NK-92 (cell line): ENCODE data around the gene CCDC148.

Experiments
- DNase-seq: peaks from one replicate; lab custom pipeline; 2025; ENCODE audit not compliant: unreplicated experiment; lab: John Stamatoyannopoulos, UW

CCDC148 gene

DNA sequence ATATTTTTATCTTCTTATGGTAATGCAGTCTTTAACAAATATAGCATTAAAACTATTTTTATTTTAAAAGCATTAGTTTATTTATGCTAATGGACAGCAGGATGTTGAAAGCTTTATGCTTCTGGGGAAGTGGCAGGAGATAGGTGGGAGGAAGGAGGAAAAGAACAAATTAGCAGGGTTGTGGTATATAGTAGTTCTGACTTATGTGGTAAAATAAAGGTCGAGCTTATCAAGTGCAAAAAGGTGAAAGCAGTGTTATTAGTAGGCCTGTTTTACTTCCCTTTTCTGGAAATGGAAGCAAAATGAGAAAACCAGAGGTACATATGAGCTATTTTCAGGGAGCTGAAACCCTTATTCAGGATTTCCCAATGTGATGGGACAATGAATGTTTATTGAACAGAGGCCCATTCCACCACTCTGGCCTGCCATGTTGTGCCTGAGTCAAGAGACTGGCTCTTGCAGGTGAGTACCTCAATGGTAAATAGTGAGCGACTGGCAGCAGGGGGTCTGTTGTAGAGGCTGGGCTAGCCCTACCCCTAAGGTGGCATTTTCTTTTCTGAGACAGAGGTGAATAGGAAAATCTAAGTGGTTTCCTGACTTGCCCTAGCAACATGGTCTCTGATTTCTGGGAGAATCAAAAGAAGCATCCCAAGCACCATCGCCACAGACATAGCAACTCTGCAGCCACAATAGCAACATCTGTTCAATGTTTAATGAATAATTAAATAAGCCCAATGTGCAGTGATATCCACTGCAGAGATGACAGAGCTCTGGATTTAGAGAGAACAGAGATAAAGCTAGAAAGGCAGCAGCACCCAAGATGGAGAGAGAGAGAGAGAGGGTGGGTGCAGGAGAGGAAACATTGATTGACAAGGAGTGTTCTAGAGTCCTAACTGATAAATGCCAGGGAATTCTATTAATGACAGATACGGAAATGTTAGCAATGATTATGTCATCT lies 235.2 kb downstream of the CCDC148 start:
- DNase-seq: no peak

DNA sequence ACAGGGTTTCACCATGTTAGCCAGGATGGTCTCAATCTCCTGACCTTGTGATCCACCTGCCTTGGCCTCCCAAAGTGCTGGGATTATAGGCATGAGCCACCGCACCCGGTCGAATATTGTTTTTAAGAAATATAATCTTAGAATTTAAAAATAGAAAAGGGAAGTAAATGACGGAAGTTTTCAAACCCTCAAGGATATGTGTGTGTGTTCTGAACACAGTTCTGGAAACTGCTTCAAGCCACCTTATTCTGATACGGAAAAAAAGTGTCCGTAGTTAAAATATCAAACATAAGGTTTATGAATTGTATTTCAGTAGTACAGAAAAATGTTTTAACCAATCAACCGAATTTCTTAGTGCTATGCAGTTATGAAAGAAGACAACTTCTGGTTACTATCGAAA lies 239.0 kb downstream of the CCDC148 start:
- no peak for DNase-seq

DNA sequence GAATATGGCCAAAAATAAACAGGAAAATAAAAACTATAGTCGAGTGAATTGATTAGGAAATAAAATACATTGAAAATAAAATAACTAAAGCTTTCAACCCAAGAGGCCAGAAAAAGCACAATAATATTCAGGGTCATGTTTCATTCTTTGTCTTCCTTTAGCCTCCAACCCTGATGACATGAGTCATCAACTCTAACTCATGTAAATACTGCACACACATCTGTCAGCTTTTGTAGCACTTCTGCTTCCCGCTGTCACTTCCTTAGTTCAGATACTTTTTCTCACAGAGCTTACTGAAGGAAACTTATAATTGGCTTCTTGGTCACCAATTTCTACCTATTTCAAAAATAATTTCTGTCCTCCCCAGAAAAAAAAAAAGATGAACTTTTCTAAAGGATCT lies 242.1 kb downstream of the CCDC148 start:
- no peak for DNase-seq

DNA sequence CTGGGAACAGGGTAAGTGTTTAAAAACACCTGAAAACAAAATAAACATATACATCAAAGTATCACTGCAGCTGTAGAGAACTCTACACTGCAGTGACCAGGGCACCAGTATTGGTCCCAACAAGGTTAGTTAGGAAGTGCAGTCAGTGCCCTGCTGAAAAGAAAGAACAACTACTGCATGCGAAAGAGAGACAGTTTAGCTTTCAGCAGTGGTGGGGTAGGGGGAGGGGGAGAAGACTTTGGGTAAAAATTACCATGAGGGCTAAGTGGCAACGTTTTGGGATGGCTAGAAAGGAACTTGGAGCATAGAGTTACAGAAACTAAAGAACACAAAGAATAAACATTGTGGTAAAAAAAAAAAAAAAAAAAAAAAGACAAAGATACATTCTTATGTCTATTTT lies 242.8 kb downstream of the CCDC148 start:
- DNase-seq: no peak

DNA sequence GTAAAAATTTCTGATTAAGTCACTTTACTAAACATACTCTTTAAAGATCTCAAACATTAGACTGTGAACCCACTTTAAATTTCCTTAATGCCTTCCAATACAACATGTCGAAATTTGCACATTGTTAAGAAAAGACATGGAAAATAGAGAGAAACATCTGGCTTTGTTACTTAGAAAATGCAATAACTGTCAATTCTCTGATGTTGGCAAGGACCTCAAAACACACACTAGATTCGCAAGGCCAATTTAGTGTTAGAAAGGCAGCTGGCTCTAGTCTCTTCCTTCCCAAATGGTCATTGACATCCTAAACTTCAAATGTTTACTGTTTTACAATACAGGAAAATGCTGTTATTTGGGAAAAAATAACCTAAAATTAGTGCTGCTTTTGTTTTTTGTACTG lies 244.3 kb downstream of the CCDC148 start:
- DNase-seq: no peak

DNA sequence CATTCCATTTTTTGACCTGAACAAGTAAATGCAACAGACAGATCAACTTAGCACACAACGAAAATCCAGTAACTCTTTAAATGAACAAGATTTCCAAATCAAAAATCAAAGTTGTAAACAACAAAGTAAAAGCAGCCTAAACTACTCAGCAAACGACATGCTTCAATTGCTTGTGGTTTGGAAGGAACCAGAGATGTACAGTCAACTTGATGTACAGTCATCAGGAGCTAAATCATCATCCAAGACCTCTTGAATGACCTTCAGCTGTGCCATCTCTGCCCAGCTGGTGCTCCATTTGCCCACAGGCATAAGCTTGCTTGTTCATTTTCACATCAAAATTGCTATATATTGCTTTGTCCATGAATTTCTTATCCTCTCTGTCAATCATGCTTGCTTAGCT lies 245.1 kb downstream of the CCDC148 start:
- no peak for DNase-seq

DNA sequence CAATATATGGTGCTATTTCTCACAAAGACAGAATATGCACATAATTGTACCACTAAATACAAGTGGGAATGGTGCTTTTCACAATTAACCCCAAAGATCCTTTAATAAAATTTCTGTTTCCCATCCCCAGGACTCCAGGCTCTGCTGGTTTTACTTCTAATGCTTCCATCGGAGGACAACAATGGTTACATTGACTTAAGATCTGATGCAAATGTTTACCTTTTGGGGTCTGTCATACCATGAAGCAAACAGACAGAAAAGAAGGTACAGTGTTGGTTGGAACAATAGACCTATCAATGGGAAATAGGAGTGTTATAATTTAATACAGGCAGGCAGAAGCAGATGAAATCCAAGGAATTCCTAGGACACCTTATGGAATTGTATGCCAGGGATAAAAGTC lies 249.2 kb downstream of the CCDC148 start:
- DNase-seq: no peak

DNA sequence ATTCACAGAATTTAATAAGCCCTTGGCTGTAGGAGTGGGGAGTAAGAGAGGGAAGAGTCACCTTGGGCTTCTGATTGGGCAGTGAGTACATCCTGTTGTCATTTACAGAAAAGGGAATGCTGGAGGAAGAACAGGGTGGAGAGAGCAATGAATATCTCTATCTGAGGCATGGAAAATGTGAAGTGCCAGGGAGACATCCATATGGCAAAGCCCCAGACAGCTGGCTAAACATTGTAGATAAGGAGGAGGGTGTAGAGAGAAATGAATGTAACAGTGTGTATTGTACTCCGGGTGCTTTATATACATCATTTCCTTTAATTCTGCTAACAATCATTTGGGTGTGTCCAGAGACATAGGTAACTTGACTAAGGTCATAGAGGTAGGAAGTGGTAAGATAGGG lies 251.3 kb downstream of the CCDC148 start:
- no peak for DNase-seq

DNA sequence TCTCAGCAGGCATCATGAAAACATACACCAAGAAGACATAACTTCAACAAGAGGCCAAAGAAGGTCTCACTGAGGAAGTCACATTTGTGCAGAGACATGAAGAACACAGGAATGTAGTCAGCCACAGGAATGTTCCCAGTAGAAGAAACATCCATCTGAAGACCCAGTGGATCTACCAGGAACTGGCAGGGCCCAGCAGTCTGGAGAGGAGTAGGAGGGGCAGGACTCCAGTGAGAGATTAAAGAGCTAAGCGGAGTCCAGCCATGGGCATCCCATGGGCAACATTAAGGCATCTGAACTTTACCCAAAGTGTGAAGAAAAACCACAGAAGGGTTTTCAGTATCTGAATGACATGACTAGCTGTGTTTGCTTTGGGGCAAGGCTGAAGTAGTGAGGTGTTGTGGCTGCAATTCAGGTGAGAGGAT lies 251.8 kb downstream of the CCDC148 start:
- no peak for DNase-seq

DNA sequence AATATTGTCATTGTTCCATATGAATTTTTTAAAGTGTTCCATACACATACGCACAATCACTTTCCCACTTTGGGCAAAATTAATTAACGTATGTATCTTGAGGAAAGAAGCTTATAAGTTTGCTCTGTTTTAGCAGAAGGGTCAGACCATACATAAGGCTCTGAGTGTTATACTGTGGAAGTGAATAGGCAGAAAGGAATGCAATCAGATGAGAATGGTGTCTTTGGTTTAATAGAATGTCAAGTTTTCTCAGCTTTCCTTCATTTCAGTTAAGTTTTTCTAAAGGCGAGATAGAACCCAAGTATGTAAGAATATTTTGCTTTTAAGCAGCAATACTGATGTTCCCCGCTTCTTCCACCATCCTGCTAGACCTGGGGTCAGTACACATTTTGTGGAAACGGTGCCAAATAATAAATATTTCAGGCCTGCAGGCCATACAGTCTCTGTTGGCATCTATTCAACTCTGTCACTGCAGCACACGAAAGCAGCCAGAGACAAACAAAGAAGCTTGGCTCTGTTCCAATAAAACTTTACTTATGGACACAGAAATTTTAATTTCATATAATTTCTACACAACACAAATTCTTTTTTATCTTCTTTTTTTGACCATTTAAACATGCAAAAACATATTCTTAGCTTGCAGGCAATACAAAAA lies 254.3 kb downstream of the CCDC148 start:
- no peak for DNase-seq

DNA sequence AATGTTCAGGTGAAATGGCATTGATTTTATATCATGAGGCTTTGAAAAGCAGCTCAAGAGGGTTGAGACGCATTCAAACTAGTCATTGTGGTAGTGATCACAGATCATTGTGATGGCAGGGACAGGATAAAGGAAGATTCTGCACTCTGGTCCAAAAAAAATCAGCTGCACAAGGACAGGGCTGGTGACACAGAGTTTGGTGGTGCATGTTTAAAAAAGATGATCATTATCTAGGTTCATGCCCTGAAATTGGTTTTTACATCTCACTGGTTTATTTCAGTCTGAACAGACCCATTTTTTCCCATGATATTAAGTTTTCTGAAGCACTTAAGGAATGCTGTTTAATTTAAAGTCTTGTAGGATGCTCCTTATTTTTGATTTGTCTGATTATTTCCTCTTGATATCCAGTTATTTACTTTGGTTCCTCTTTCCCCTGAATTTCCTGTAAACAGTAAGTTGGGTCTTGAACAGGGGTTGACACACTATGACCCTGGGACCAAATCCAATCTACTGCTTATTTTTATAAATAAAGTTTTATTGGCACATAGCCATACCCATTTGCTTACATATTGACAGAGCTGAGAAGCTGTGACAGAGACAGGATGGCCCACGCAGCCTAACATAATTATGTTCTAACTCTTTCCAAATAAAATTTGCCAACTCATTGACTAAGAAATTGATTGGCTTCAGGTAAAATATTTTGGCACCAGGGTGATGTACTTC lies 256.5 kb downstream of the CCDC148 start:
- no peak for DNase-seq

DNA sequence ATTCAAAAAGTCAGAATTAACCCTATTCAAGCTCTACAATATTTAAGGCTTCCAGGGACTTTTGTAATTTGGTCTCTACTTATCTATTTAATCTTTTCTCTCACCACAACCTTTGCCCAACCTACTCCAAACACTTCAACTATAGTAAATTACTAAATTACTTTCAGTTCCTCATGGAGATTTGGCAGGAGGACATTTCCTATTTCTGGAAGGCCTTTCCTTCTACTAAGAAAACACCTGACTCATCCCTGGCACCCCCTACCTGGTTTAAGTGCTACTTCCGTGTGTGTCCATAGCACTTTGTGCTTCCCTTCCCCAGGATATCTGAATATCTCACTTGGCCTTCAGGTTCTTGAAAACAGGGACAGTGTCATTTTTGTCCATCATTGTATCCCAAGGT lies 258.6 kb downstream of the CCDC148 start:
- DNase-seq: no peak

DNA sequence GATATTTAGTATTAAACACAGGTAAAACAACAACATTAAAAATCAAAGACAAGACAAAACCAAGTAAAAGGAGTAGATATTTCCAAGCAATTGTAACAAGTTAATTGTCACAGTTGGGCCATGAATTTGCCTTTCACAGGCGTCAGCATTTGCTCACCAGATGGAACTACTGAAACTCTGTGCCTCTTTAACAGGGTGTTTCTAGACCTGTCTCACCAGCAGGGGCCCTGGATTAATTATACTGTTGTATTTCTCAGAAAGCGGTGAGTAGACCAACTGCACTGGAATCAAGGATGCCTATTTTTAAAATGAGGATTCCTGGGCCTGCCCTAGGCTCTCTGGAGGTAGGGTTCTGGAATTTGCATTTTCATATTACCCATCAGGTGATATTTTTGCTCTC lies 262.3 kb downstream of the CCDC148 start:
- no peak for DNase-seq

DNA sequence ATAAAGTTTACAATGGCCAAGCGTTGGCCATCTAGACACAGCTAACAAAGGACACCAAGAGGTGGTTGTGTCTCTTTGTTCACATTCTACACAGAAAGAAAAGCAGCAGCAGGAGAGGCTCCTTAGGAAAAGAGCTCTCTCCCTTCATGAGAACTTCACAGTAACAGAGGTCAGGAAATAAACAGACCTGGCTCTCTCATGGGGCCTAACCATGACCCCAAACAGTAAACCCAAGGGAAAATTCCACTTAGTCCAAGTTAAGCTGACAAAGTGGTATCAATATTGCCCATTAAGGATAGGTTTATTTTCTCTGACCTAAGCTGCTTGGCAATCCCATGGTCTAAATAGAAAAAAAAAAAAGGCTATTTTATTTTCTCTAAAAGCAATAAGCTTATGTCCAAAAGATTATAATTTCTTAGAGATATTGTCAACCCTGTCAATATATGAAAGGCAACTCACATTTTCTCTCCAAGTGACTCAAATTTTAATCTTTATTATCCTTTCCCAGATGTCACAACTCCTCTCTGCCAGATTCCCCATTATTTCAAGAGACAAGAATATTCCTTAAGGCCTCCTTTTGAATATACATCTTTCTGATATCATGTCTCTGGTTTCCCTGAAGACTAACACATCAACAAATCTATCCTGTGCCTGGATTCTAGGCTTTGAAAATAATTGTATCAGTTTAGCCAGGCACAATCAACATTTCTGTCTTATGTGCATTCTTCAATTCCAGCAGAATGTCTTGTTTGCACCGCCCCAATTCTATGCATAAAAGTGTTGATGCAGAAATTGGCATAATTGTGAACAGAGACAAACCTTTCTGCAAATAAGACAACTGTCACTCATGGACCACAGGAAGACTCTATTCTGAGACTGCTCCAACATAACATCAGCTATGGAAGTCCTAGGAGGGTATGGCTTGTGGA lies 263.8 kb downstream of the CCDC148 start:
- no peak for DNase-seq

DNA sequence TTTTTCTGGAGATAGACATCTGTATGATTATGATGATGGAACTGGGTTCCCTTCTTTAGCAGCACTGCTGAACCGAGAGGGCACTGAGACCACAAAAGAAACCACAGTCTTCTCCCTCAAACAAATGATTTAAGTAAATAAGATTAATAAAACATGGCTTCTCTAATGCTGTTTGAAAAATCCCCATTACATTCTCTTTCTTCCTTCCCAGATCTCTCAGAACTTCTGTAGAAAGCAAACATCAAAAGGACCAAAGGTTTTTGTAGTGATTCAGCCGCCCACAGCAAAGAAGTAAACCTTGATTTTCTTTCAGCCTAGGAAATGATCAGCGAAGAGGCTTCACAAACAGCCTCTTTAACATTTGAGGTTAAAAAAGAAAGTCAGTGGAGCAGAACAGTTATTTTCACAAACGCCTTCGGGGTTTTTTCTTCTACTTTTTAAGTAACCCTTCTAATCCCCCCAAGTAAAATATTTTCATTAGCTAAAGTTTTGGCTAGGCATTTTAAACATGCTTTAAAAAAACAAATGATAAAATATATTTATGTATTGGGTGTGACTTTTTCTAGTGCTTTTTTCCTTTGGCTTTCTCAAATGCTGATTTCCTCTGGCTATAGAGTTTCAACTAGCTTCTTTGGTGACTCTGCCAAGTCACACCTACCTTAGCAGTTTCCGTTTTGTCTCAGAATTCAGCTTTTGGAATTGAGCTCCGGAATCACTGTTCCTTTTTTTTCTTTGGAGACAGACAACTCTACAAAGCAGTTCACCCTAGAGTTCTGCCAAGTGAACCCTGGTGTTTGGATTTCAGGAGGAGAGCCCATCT lies 265.3 kb downstream of the CCDC148 start:
- no peak for DNase-seq

DNA sequence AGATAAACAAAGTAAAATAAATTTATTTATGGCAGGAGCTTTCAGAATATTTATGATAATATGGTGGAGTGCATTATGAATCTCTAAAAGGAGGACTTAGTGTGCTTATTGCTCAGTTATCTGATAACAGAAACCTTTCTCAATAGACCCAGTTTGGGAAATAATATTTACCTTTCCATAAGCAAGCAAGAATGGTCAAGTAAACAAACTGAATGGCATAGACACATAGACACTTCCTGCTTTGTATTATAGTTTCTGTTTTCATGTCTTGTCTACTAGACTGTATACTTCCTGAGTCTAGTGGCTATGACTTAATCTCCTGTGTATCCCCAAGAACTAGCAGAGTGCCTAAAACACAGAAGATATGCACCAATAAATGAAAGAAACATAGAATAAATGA lies 267.0 kb downstream of the CCDC148 start:
- DNase-seq: no peak

DNA sequence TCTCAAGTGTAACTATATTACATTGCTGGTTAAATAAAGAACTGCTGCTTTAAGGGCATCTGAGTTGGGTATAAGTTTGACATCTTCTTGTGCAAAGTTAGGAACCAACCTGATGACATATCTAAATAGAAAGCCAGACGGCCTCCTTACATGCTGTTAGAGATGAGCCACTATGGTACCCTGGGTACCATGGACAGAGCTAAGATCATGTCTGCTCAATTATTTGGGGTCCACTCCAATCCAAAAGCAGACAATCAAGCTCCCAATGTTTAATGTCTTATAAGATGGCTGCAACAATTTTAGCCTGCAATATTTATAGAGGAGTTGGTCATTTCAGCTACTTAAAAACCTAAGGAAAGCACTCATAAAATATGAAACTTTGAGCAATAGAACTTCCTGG lies 268.6 kb downstream of the CCDC148 start:
- DNase-seq: no peak

DNA sequence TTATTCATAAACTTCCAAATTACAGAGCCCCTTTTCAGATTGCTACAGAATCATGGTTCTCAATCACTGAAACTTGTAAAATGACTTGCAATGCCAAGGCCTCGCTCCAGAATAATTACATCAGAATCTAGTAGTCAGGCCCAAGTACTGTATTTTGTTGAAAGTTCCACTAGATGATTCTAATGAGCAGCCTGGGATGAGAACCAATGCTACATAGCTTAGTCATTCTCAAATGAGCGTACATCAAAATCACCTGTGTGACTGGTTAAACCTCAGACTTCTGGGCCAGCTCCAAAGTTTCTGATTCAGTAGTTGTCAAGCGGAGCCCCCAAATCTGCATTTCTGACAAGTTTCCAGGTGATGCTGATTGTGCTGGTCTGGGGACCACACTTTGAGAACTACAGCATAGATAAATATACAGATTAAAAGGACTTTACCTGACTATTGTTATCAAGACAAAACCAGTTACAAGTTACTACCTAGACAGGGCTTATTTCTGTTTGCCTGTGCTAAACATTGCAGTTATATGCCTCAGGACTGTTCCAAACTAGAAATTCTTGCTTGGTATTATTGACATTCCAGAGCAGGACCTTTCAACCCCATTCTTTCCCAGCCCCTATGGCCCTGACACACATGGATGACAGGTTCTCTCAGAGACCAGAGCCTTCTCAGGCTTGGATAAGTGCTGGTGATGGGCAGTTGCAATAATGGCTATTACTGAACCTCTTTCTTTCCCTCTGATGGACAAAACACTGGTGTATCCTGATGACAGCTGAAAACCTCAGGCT lies 271.8 kb downstream of the CCDC148 start:
- DNase-seq: no peak

DNA sequence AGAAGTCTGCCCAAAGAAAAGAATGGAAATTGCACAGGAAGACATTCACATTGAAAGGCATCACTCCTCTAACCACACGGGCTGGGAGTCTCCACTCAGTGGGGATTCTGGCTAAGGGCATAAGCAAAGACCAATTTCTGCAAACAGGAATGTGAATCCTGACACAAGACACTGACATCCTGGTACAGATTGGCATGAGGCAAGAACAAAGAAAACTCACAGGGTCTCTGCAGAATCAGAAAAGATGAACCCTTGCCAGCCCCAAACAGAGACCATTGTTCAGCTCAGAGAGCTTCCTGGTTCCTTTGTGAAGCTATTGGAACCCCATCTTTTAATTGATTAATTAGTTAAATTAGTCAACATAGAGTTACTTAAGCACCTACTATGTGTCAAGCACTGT lies 272.6 kb downstream of the CCDC148 start:
- DNase-seq: no peak
